GM18505 (cell line): ENCODE measurements around the gene LYVE1.

ENCODE experiments used
- ATAC-seq: cut with Tn5 transposase; IDR thresholded peaks from one replicate; pipeline ENCODE4 v1.9.1; 2021; ENCODE audit not compliant: unreplicated experiment
- POLR2A ChIP-seq: IDR thresholded peaks from 4 replicates; pipeline ENCODE4 v1.6.1; 2011; ENCODE audit warnings: borderline replicate concordance; ENCODE audit not compliant: insufficient read depth, insufficient read length; ENCODE audit errors: extremely low read depth

The LYVE1 gene

DNA sequence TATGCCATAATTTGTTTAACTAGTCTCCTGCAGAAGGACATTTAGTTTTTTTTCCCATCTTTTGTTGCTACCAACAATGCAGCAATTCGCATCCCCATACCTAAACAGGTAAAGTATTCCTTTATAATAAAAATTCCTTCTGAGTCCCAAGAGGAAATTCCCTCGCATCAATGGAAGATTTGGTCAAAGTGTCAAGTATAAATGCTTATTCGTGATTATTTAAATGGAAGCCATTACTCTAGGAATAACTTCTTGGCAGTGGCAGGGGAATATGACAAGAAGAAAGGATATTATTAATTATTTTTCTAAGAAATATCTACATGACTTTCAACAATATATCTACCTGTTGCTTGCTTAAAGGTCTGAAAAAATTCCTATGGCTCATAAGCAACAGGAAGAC, 53.0 kb downstream of the LYVE1 start:
- no peak for TF ChIP-seq POLR2A
- ATAC-seq: no peak

DNA sequence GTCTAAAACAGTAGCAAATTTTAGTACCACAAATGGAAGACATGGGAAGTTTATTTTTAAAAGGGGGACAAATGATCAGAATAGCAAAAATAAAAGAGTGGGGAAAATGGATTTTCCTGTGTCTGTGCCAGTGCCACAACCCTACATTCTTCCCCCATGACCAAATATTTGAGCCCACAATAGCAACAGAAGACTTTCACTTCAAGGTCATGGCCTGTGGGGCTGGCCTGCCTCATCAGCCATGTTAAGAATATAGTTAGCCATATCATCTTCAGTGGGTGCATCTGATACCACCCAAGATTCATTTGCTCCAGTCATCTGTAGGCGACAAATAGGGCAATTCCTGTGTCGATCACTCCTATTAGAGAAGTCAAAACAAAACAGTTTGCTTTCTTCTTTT, 53.8 kb downstream of the LYVE1 start:
- TF ChIP-seq POLR2A: no peak
- no peak for ATAC-seq

DNA sequence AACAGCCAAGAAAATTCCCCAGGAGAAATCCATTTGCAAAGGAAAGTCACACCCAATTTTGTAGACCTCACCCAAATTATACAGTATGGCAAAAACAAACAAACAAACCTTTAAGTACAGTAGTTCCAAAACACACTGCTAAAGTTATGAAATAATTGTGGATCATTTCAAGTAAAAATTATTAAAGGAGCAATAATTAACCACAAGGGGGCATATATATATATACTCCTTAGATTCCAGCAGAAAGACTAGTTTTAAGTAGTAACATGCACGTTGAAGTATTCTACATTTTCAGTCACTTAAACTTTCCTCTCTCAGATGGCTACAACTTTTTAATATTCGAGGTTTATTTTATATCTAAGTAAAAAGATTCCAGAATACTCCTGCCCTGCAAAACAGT, 54.3 kb downstream of the LYVE1 start:
- no peak for ATAC-seq
- no peak for TF ChIP-seq POLR2A

DNA sequence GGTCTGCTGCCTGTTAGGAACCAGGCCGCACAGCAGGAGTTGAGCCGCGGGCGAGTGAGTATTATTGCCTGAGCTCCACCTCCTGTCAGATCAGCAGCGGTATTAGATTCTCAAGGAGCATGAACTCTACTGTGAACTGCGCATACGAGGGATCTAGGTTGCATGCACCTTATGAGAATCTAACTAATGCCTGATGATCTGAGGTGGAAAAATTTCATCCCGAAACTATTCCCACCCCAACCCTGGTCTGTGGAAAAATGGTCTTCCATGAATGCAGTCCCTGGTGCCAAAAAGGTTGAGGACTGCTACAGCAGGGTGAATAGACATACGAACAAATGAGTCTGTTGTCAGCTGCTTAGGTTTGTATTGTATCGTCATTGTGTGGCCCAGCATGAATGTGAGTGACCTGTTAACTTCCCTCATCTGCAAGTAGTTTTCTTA, 57.3 kb downstream of the LYVE1 start:
- ATAC-seq: no peak
- TF ChIP-seq POLR2A: no peak
